Naive thymus-derived CD4-positive, alpha-beta T cell (primary cell): ENCODE data around the gene RNF5. TPM values are rescaled to one million over a fixed set of nuclear protein-coding genes. Genes with fewer than 3 reads are reported as not detected.

Experiments
- ATAC-seq: fragments of 150-1000 bp; cut with Tn5 transposase; 2 replicates; pipeline ENCODE4 v1.10.0; 2021; ENCODE audit warnings: mild to moderate bottlenecking, moderate library complexity
- CTCF ChIA-PET: fragments of 350-600 bp; sonication (Branson Sonifier 250); formaldehyde crosslinking; loops from one replicate; lab custom pipeline; 2021; ENCODE audit warnings: antibody characterized with exemption; lab: Charles Lee
- POLR2A ChIA-PET: fragments of 350-600 bp; sonication (Branson Sonifier 250); formaldehyde crosslinking; loops from one replicate; lab custom pipeline; 2021; ENCODE audit warnings: antibody characterized with exemption, inconsistent platforms; lab: Charles Lee
- DNase-seq, 9 donors: peaks; one replicate each; pipeline versions ENCODE4 v3.0.0 to v3.0.0-alpha.2; 2020 to 2022; ENCODE audit warnings: mixed read lengths in 1 of 9
- H3K27ac ChIP-seq: one replicate; pipeline ENCODE4 v1.7.0; 2013; ENCODE audit warnings: mild to moderate bottlenecking, low read depth, low read length, moderate library complexity
- H3K27me3 ChIP-seq, 2 donors: one replicate each; pipeline ENCODE4 v1.7.0; 2013; ENCODE audit warnings: low read length in 2 of 2, mild to moderate bottlenecking in 2 of 2, moderate library complexity in 2 of 2; ENCODE audit not compliant: control insufficient read depth in 2 of 2, insufficient read depth in 2 of 2
- H3K36me3 ChIP-seq, 3 experiments: 1 replicate in 2 of 3; 2 replicates in 1 of 3; pipeline ENCODE4 v1.7.0; 2013; ENCODE audit warnings: low read length in 3 of 3, mild to moderate bottlenecking in 3 of 3, moderate library complexity in 1 of 3; ENCODE audit not compliant: insufficient read depth in 3 of 3, control insufficient read depth in 2 of 3
- H3K4me1 ChIP-seq, 2 donors: one replicate each; pipeline ENCODE4 v1.7.0; 2013; ENCODE audit warnings: low read length in 2 of 2, mild to moderate bottlenecking in 2 of 2, moderate library complexity in 1 of 2; ENCODE audit not compliant: control insufficient read depth in 2 of 2, insufficient read depth in 2 of 2
- H3K4me3 ChIP-seq: 2 replicates; pipeline ENCODE4 v1.7.0; 2013; ENCODE audit warnings: mild to moderate bottlenecking, low read length
- H3K9me3 ChIP-seq, 3 experiments: 1 replicate in 2 of 3; 2 replicates in 1 of 3; pipeline ENCODE4 v1.7.0; 2013; ENCODE audit warnings: low read length in 3 of 3; ENCODE audit not compliant: control insufficient read depth in 2 of 3
- H3K27ac Mint-ChIP-seq, 9 donors: one replicate each; pipeline ENCODE4 v1.8.0; 2020 to 2022; ENCODE audit warnings: mixed read lengths in 9 of 9, mild to moderate bottlenecking in 8 of 9, moderate library complexity in 5 of 9, inconsistent platforms in 2 of 9
- H3K27me3 Mint-ChIP-seq, 5 donors: one replicate each; pipeline ENCODE4 v1.8.0; 2021 to 2022; ENCODE audit warnings: mixed read lengths in 5 of 5, mild to moderate bottlenecking in 1 of 5
- H3K36me3 Mint-ChIP-seq, 5 donors: one replicate each; pipeline ENCODE4 v1.8.0; 2020 to 2022; ENCODE audit warnings: mixed read lengths in 5 of 5, mild to moderate bottlenecking in 3 of 5, inconsistent platforms in 1 of 5
- H3K4me1 Mint-ChIP-seq, 7 donors: one replicate each; pipeline ENCODE4 v1.8.0; 2020 to 2022; ENCODE audit warnings: mixed read lengths in 7 of 7, mild to moderate bottlenecking in 3 of 7, inconsistent platforms in 1 of 7
- H3K4me3 Mint-ChIP-seq, 10 donors: one replicate each; pipeline ENCODE4 v1.8.0; 2020 to 2022; ENCODE audit warnings: mild to moderate bottlenecking in 10 of 10, mixed read lengths in 10 of 10, moderate library complexity in 6 of 10, inconsistent platforms in 2 of 10
- H3K9me3 Mint-ChIP-seq, 11 donors: one replicate each; pipeline ENCODE4 v1.8.0; 2020 to 2022; ENCODE audit warnings: mixed read lengths in 11 of 11, mild to moderate bottlenecking in 4 of 11, inconsistent platforms in 1 of 11, moderate library complexity in 1 of 11
- intact Hi-C, 2 donors: fragments of 100-400 bp; cut with micrococcal nuclease; formaldehyde crosslinking; loops; one replicate each; pipeline ENCODE4 v1.15.1; 2023
- polyA plus RNA-seq, 2 donors: library from polyadenylated mRNA; unstranded; fragments of 300-500 nt; fragmentation: Illumina TruSeq; gene quantifications; one replicate each; pipeline ENCODE4 v1.2.3, GENCODE V29; 2021
- total RNA-seq, 6 experiments: library from RNA in 5 of 6; stranded (reverse) in 5 of 6; gene quantifications; 1 replicate in 5 of 6; 2 replicates in 1 of 6; pipeline ENCODE4 v1.2.3 and lab custom pipeline; 2021 to 2026

RNF5 gene, protein sequence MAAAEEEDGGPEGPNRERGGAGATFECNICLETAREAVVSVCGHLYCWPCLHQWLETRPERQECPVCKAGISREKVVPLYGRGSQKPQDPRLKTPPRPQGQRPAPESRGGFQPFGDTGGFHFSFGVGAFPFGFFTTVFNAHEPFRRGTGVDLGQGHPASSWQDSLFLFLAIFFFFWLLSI
- total RNA-seq = 10 to 100 TPM; 17.0 to 50.6 (median 40.9) TPM
- 100 to 1,000 TPM; 107 to 111 TPM for polyA plus RNA-seq
- 10.1 reads per million, percentile 36 among the genes with 10 or more reads in this experiment for total RNA-seq (lab: John Stamatoyannopoulos, UW)

DNA sequence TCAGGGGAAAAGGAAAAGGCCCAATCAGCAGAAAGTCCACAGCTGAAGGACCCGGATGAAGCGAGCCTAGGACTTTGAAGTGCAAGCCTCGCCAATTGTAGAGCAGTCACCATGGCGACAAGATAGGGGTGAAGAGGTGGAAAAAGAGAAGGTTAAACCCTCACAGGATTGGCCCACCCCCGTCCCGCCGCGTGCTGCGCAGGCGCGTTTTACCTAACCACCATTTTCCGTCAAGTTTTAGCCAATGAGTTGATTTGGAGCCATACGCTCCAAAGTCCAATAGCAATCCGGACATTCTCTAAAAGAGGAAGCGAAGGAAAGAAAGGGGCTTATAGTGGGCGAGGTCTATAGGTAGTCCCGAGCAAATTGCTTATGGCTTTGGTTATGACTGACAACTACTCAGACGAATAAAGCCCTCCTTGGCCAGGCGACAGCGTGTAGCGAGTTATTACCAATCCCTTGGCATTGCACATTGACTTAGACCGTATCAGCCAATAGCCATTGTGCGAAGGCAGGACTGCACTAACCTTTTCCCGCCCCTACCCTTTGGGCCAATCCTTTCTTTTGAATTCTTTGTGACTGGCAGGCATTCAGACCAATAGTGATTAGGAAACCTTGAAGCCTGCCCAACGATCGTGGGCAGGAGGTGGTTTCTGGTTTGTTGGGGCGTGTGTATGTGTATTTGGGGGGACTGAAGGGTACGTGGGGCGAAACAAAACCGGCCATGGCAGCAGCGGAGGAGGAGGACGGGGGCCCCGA lies at the start of gene RNF5:
Gene RNF5 (plus strand): TSS at position 618 of the 759 bp plus-strand sequence. CDS start 107 bp downstream, at position 725.
- Mint-ChIP-seq H3K9me3 (peaks cover 0 to 3% (median 0%) of the 10 kb centered on the region in 11 donors), H3K27me3 (no peaks in the 10 kb centered on the region), H3K4me1 (peaks cover 63 to 86% (median 69%) of the 10 kb centered on the region in 7 donors), H3K27ac (peak within 1 kb of the TSS; percentile 87 to 100 (median 95)), H3K4me3 (peak within 1 kb of the TSS; percentile 85 to 98 (median 95)), H3K36me3 (peaks cover 0 to 14% (median 10%) of the 10 kb centered on the region in 5 donors)
- Histone ChIP-seq H3K9me3 (no peaks in the 10 kb centered on the region), H3K36me3 (peaks cover 0 to 28% (median 11%) of the 10 kb centered on the region in 3 experiments), H3K27ac (peak within 1 kb of the TSS; percentile 91), H3K4me3 (peak within 1 kb of the TSS; percentile 82), H3K27me3 (no peaks in the 10 kb centered on the region), H3K4me1 (peaks cover 31 to 63% of the 10 kb centered on the region in 2 donors)
- DNase-seq = peak; percentile 60 to 99 (median 97)
- ATAC-seq = peak; percentile 89
- POLR2A ChIA-PET = interaction anchor here (0.9 to 8.1 kb wide), 6 partner anchors 13 to 793 kb away, joined by 3 to 259 read pairs (median 8); partner anchors contain the start of genes ATF6B, EGFL8, FKBPL and GPSM3
- CTCF ChIA-PET = interaction anchor here (0.6 to 2.1 kb wide), 5 partner anchors 13 to 280 kb away, joined by 3 to 9 read pairs (median 3); partner anchors contain the start of genes ATF6B and EHMT2
- intact Hi-C loops = loop anchor here (1.0 to 5.0 kb wide), 15 partner anchors 12 to 1561 kb away; partner anchors contain the start of genes FKBPL (in 2 of the 2), NELFE (in 2 of the 2), PBX2 (in 2 of the 2) and PSMB8 (in 2 of the 2)

DNA sequence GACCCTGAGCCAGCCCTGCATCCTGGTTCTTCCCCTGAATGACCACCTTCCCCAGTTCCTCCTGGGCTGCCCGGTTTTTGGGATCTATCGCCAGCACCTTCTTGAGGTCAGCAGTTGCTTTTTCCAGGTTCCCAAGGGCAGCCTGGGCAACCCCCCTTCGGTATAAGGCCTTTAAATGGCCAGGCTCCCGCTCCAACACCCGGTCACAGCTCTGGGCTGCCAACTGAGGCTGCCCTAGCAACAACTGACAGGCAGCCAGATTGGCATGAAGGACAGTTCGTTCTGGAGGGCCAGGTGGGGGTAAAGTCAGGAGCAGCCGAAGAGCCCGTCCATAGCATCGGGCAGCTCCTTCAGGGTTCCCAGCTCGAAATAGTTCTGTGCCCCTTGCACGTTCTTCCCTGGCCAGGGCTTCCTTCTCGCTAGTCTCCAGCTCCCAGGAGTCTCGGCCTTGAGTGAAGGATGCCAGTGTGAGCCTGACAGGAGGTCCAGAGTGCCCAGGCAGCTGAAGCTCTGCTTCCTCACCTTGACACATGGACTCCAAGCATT lies 49.4 kb upstream of the RNF5 start:
- Mint-ChIP-seq H3K27me3 (peaks cover 0 to 5% (median 0%) of the 10 kb centered on the region in 5 donors), H3K4me3 (peak overlapping the region; percentile 96 to 100 (median 98)), H3K4me1 (peaks cover 34 to 61% (median 51%) of the 10 kb centered on the region in 7 donors), H3K9me3 (peaks cover 0 to 2% (median 0%) of the 10 kb centered on the region in 11 donors), H3K36me3 (peaks cover 4 to 20% (median 17%) of the 10 kb centered on the region in 5 donors), H3K27ac (peak overlapping the region; percentile 83 to 98 (median 97))
- CTCF ChIA-PET = interaction anchor here (0.8 to 1.9 kb wide), 9 partner anchors 10 to 399 kb away, joined by 3 to 6 read pairs (median 3); partner anchors contain the start of genes GPSM3 and PRRT1
- no peak for DNase-seq
- POLR2A ChIA-PET = interaction anchor here (0.6 to 5.1 kb wide), 12 partner anchors 10 to 1320 kb away, joined by 3 to 79 read pairs (median 4); partner anchors contain the start of genes AGPAT1, GPSM3, NELFE and PBX2
- Histone ChIP-seq H3K27ac (peak overlapping the region; percentile 60), H3K9me3 (no peaks in the 10 kb centered on the region), H3K4me3 (peak overlapping the region; percentile 36), H3K4me1 (peaks cover 33% of the 10 kb centered on the region in 2 donors), H3K36me3 (peaks cover 7 to 29% (median 9%) of the 10 kb centered on the region in 3 experiments), H3K27me3 (no peaks in the 10 kb centered on the region)
- ATAC-seq = no peak
- intact Hi-C loops = loop anchor here (1.0 to 5.0 kb wide), 11 partner anchors 10 to 1916 kb away; partner anchors contain the start of genes GPANK1 (in 1 of the 2), KIFC1 (in 1 of the 2), LEMD2 (in 1 of the 2) and PBX2 (in 1 of the 2)

DNA sequence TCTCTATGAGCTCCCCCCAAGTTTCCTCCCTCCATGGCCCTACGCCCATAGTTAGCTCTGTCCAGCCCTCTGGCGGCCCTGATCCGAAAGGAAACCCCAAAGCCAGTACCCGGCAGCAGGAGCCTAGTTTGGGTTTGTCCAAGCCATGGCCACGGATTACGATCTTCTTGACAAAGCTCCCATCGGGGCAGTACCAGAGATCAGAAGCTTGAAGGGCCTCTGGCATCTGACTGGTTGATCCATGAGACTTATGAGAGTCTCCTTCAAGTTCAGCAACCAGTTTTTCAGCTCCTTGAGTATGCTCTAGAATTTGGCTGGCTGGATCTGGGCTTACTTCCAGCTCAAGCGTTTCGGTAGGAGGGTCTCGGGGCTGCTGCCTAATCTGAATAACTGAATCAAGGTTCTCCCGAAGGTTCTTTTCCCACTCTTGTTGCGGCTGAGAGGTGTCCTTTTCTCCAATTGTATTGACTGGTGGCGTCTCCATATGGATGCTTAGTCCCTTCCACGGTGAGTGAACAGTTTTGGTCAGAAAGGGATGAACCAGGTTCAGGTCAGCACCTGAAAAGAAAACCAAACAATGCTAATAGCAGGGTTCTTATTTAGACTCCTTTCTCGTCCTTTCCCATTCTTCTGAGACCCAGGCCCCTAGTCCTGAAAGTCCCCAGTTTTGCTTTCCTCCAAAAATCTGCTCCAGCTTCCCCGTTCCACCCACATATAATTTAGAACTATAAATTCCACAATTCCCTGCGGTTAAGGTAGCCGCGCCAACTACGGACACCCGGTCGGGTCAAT lies 48.7 kb upstream of the RNF5 start:
- Mint-ChIP-seq H3K27ac (peak overlapping the region; percentile 73 to 97 (median 92)), H3K9me3 (peaks cover 0 to 2% (median 0%) of the 10 kb centered on the region in 11 donors), H3K4me1 (peaks cover 29 to 55% (median 44%) of the 10 kb centered on the region in 7 donors), H3K27me3 (peaks cover 0 to 8% (median 0%) of the 10 kb centered on the region in 5 donors), H3K36me3 (peaks cover 0 to 16% (median 11%) of the 10 kb centered on the region in 5 donors), H3K4me3 (peak overlapping the region; percentile 92 to 99 (median 94))
- intact Hi-C loops = loop anchor here (1.0 to 5.0 kb wide), 16 partner anchors 19 to 1917 kb away; partner anchors contain the start of genes PPT2 (in 2 of the 2), ABHD16A (in 1 of the 2), EHMT2 (in 1 of the 2) and GPANK1 (in 1 of the 2)
- ChIA-PET CTCF (interaction anchor here (0.8 to 1.9 kb wide), 8 partner anchors 11 to 66 kb away, joined by 3 to 8 read pairs (median 3); partner anchors contain the start of genes GPSM3 and PRRT1), POLR2A (interaction anchor here (0.6 to 5.1 kb wide), 10 partner anchors 11 to 1159 kb away, joined by 3 to 79 read pairs (median 5); partner anchors contain the start of genes AGPAT1, BAG6, GPSM3 and NELFE)
- DNase-seq = no peak
- Histone ChIP-seq H3K27me3 (no peaks in the 10 kb centered on the region), H3K27ac (peak overlapping the region; percentile 92), H3K4me3 (peak overlapping the region; percentile 75), H3K4me1 (peaks cover 33% of the 10 kb centered on the region in 2 donors), H3K9me3 (no peaks in the 10 kb centered on the region), H3K36me3 (peaks cover 7 to 22% (median 9%) of the 10 kb centered on the region in 3 experiments)
- no peak for ATAC-seq

DNA sequence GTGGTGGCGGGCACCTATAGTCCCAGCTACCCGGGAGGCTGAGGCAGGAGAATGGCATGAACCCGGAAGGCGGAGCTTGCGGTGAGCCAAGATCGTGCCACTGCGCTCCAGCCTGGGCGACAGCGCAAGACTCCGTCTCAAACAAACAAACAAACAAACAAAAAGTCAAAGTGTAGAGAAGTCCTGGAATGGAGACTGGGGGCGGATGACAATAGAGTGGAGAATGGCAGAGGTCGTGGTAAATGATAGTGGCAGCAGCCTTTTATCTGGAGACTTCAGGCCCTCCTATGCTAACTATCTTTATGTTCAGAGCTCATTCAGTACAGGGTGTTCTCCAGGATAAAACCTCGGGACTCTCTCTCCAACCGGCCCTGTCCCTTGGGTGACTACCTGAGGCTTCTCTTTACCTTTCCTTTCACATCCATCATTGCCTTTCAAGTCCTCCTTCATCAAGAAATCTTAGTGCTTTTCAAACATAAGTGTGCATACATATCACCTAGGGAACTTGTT lies 46.7 kb upstream of the RNF5 start:
- peaks cover 22 to 43% (median 35%) of the 10 kb centered on the region in 7 donors for H3K4me1 Mint-ChIP-seq
- peaks cover 0 to 2% (median 0%) of the 10 kb centered on the region in 11 donors for H3K9me3 Mint-ChIP-seq
- H3K36me3 ChIP-seq = peaks cover 0 to 10% (median under 1%) of the 10 kb centered on the region in 3 experiments

GRCh38 chr6:32132110-32132509 lies 46.1 kb upstream of the RNF5 start:
- Mint-ChIP-seq H3K36me3 (peaks cover 0 to 7% (median 0%) of the 10 kb centered on the region in 5 donors), H3K27me3 (peaks cover 0 to 16% (median 0%) of the 10 kb centered on the region in 5 donors), H3K9me3 (peaks cover 0 to 2% (median 0%) of the 10 kb centered on the region in 11 donors), H3K27ac (peak overlapping the region in 1 of 9 donors; percentile 56), H3K4me1 (peaks cover 16 to 37% (median 29%) of the 10 kb centered on the region in 7 donors), H3K4me3 (peak overlapping the region in 6 of 10 donors; percentile 13 to 65 (median 46))
- Histone ChIP-seq H3K27me3 (no peaks in the 10 kb centered on the region), H3K36me3 (peaks cover 0 to 9% (median 0%) of the 10 kb centered on the region in 3 experiments), H3K4me3 (no peak overlapping the region), H3K9me3 (no peaks in the 10 kb centered on the region), H3K4me1 (peaks cover 21 to 23% of the 10 kb centered on the region in 2 donors), H3K27ac (no peak overlapping the region)
- ATAC-seq = no peak
- ChIA-PET POLR2A (interaction anchor here (0.6 to 1.2 kb wide), 2 partner anchors 23 to 27 kb away, joined by 3 read pairs; no protein-coding TSS in a partner anchor), CTCF (interaction anchor here (0.7 kb wide), 1 partner anchor 1070 kb away, joined by 3 read pairs; no protein-coding TSS in a partner anchor)
- no peak for DNase-seq
- intact Hi-C loops = loop anchor here in 1 of 2 donors (5.0 kb wide), 1 partner anchor 235 kb away; the partner anchor contains the start of gene EHMT2

More for the DNA sequence above, 46.7 kb upstream of the RNF5 start:
- peaks cover 0 to 12% (median 3%) of the 10 kb centered on the region in 5 donors for H3K36me3 Mint-ChIP-seq
- no peak for ATAC-seq
- ChIA-PET POLR2A (interaction anchor here (0.6 to 5.1 kb wide), 6 partner anchors 13 to 839 kb away, joined by 3 to 79 read pairs (median 12); partner anchors contain the start of genes AGPAT1, GPSM3, PBX2 and RNF5), CTCF (interaction anchor here (0.7 kb wide), 1 partner anchor 1069 kb away, joined by 3 read pairs; no protein-coding TSS in a partner anchor)
- H3K27ac ChIP-seq = no peak overlapping the region
- intact Hi-C loops = loop anchor here in 1 of 2 donors (5.0 kb wide), 1 partner anchor 234 kb away; the partner anchor contains the start of gene EHMT2
- no peaks in the 10 kb centered on the region for H3K27me3 ChIP-seq
- peak overlapping the region in 9 of 10 donors; percentile 9 to 65 (median 33) for H3K4me3 Mint-ChIP-seq
- no peaks in the 10 kb centered on the region for H3K9me3 ChIP-seq
- H3K27ac Mint-ChIP-seq = peak overlapping the region in 2 of 9 donors; percentile 56 to 83
- no peak overlapping the region for H3K4me3 ChIP-seq
- peaks cover 27 to 29% of the 10 kb centered on the region in 2 donors for H3K4me1 ChIP-seq
- peaks cover 0 to 16% (median 0%) of the 10 kb centered on the region in 5 donors for H3K27me3 Mint-ChIP-seq
- DNase-seq = no peak
